ENCODE measurements around the gene CASTOR1. TPM values are rescaled to one million over a fixed set of nuclear protein-coding genes. Genes with fewer than 3 reads are reported as not detected.

CASTOR1 gene
- total RNA-seq, 1 experiment from 2014 or later = 2.0 TPM

DNA sequence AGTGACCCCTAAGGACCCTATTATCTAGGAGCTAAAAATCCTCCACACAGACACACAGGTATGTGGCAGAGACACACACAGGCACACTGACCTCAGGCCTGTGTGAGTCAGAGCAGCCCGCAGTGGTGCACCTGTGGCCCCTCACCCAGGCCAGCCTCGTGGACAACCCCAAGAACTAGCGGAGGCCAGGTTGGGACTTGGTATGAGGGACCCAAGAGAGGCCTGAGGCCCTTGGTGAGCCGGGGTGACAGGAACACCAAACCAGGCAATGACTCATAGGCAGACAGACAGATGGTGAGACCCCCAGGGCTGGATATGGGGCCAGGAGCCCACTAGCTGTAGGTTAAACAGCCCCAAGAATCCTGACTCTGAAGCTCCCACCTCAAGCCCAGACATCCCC lies 6.0 kb downstream of the CASTOR1 start:
- intact Hi-C loops (cut with micrococcal nuclease; ENCODE audit: unreplicated experiment) = loop anchor here (10.0 kb wide), 1 partner anchor 321 kb away; the partner anchor contains the start of gene TCN2
- TF ChIP-seq, protein P1, sequence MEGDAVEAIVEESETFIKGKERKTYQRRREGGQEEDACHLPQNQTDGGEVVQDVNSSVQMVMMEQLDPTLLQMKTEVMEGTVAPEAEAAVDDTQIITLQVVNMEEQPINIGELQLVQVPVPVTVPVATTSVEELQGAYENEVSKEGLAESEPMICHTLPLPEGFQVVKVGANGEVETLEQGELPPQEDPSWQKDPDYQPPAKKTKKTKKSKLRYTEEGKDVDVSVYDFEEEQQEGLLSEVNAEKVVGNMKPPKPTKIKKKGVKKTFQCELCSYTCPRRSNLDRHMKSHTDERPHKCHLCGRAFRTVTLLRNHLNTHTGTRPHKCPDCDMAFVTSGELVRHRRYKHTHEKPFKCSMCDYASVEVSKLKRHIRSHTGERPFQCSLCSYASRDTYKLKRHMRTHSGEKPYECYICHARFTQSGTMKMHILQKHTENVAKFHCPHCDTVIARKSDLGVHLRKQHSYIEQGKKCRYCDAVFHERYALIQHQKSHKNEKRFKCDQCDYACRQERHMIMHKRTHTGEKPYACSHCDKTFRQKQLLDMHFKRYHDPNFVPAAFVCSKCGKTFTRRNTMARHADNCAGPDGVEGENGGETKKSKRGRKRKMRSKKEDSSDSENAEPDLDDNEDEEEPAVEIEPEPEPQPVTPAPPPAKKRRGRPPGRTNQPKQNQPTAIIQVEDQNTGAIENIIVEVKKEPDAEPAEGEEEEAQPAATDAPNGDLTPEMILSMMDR (conservative IDR thresholded peaks at IDR 0.05; ENCODE audit: low read depth, low read length) = no peak
- TF ChIP-seq EZH2 (IDR thresholded peaks at IDR 0.05; ENCODE audit: borderline replicate concordance, low read depth, low read length, poor library complexity, severe bottlenecking) = no peak
- no peak for DNase-seq (ENCODE audit: low spot score)
- BruUV-seq (replicated peaks) = no TSS peak
- no peak overlapping the region for H3K27ac ChIP-seq (ENCODE audit: low read depth, low read length, poor library complexity, severe bottlenecking)
- H3K27me3 ChIP-seq (replicated peaks; ENCODE audit: insufficient read depth, low read depth, low read length, poor library complexity) = no peaks in the 10 kb centered on the region
- H3K4me1 ChIP-seq (ENCODE audit: insufficient read depth, low read length, poor library complexity, severe bottlenecking) = peaks cover 5% of the 10 kb centered on the region
- CTCF ChIA-PET = interaction anchor here (0.6 to 0.7 kb wide), 2 partner anchors 22 to 1702 kb away, joined by 4 to 5 read pairs; no protein-coding TSS in a partner anchor
- POLR2A ChIA-PET (ENCODE audit: low non-redundant PET) = no interaction called here
- H3K9me3 ChIP-seq (ENCODE audit: low read depth, low read length, poor library complexity, severe bottlenecking) = no peaks in the 10 kb centered on the region
- H3K36me3 ChIP-seq (ENCODE audit: insufficient read depth, low read length, poor library complexity, severe bottlenecking) = no peaks in the 10 kb centered on the region
- H3K4me3 ChIP-seq (ENCODE audit: low read depth, low read length, poor library complexity, severe bottlenecking) = no peak overlapping the region

DNA sequence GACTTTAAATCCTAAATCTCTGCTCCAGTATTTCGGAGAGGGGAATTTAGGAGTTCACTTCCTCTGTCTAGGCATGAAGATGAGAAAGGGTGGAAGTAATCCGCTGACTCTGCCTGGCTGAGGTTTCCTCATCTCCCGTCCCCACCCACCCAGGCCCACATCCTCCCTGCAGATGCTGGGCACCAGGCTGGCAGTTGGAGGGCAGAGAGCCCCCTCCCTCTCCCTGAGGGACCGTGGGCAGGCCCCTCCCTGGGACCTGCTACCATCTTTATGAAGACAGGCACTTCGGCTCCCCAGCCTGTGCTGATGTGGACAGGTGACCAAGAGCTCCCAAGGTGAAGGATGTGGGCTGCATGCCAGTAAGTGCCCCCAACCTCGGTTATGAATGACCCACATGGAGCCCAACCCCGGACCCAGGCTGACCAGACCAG lies 6.7 kb downstream of the CASTOR1 start:
- Histone ChIP-seq H3K27ac (ENCODE audit: low read depth, low read length, poor library complexity, severe bottlenecking) (no peak overlapping the region), H3K36me3 (ENCODE audit: insufficient read depth, low read length, poor library complexity, severe bottlenecking) (no peaks in the 10 kb centered on the region), H3K4me3 (ENCODE audit: low read depth, low read length, poor library complexity, severe bottlenecking) (no peak overlapping the region), H3K27me3 (replicated peaks; ENCODE audit: insufficient read depth, low read depth, low read length, poor library complexity) (no peaks in the 10 kb centered on the region), H3K4me1 (ENCODE audit: insufficient read depth, low read length, poor library complexity, severe bottlenecking) (no peaks in the 10 kb centered on the region), H3K9me3 (ENCODE audit: low read depth, low read length, poor library complexity, severe bottlenecking) (no peaks in the 10 kb centered on the region)
- DNase-seq (ENCODE audit: low spot score) = no peak
- POLR2A ChIA-PET (ENCODE audit: low non-redundant PET) = no interaction called here
- CTCF ChIA-PET = no interaction called here
- BruUV-seq (replicated peaks) = no TSS peak
- TF ChIP-seq, protein P1 (conservative IDR thresholded peaks at IDR 0.05; ENCODE audit: low read depth, low read length) = no peak
- TF ChIP-seq EZH2 (IDR thresholded peaks at IDR 0.05; ENCODE audit: borderline replicate concordance, low read depth, low read length, poor library complexity, severe bottlenecking) = no peak
- intact Hi-C loops (cut with micrococcal nuclease; ENCODE audit: unreplicated experiment) = loop anchor here (10.0 kb wide), 1 partner anchor 322 kb away; the partner anchor contains the start of gene TCN2

DNA sequence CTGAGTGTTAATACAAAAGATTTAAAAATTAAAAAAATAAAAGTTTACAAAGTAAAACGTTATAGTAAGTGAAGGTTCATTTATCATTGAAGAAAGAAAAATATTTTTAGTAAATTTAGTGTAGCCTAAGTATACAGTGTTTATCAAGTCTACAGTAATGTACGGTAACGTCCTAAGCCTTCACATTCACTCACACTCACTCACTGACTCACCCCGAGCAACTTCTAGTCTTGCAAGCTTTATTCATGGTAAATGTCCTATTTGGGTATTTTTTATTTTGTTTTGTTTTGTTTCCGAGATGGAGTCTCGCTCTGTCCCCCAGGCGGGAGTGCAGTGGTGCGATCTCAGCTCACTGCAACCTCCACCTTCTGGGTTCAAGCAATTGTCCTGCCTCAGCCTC lies 8.8 kb downstream of the CASTOR1 start:
- no peak overlapping the region for H3K4me3 ChIP-seq (ENCODE audit: low read depth, low read length, poor library complexity, severe bottlenecking)
- no peaks in the 10 kb centered on the region for H3K9me3 ChIP-seq (ENCODE audit: low read depth, low read length, poor library complexity, severe bottlenecking)
- no TSS peak for BruUV-seq (replicated peaks)
- H3K27ac ChIP-seq (ENCODE audit: low read depth, low read length, poor library complexity, severe bottlenecking) = no peak overlapping the region
- ChIA-PET CTCF (interaction anchor here (1.1 kb wide), 1 partner anchor 107 kb away, joined by 3 read pairs; the partner anchor contains the start of gene RNF215), POLR2A (ENCODE audit: low non-redundant PET) (no interaction called here)
- no peaks in the 10 kb centered on the region for H3K36me3 ChIP-seq (ENCODE audit: insufficient read depth, low read length, poor library complexity, severe bottlenecking)
- no peaks in the 10 kb centered on the region for H3K27me3 ChIP-seq (replicated peaks; ENCODE audit: insufficient read depth, low read depth, low read length, poor library complexity)
- H3K4me1 ChIP-seq (ENCODE audit: insufficient read depth, low read length, poor library complexity, severe bottlenecking) = no peaks in the 10 kb centered on the region
- intact Hi-C loops (cut with micrococcal nuclease; ENCODE audit: unreplicated experiment) = loop anchor here (10.0 kb wide), 1 partner anchor 324 kb away; the partner anchor contains the start of gene TCN2
- TF ChIP-seq, protein P1 (conservative IDR thresholded peaks at IDR 0.05; ENCODE audit: low read depth, low read length) = no peak
- no peak for TF ChIP-seq EZH2 (IDR thresholded peaks at IDR 0.05; ENCODE audit: borderline replicate concordance, low read depth, low read length, poor library complexity, severe bottlenecking)
- no peak for DNase-seq (ENCODE audit: low spot score)
